Lower leg skin (tissue), 3 donors: ENCODE data around the gene RRP1B.

ENCODE experiments used
- POLR2A ChIP-seq, 2 donors: fragments of 450-650 bp; IDR thresholded peaks; one replicate each; pipeline ENCODE4 v1.6.1; 2016 to 2017; ENCODE audit warnings: antibody characterized with exemption in 2 of 2, mild to moderate bottlenecking in 1 of 2, moderate library complexity in 1 of 2
- TF ChIP-seq, protein P1 (sequence below), 3 donors: fragments of 450-650 bp; IDR thresholded peaks; one replicate each; pipeline ENCODE4 v1.5.1; 2016; ENCODE audit warnings: antibody characterized with exemption in 3 of 3, mild to moderate bottlenecking in 3 of 3, moderate library complexity in 2 of 3

DNA sequence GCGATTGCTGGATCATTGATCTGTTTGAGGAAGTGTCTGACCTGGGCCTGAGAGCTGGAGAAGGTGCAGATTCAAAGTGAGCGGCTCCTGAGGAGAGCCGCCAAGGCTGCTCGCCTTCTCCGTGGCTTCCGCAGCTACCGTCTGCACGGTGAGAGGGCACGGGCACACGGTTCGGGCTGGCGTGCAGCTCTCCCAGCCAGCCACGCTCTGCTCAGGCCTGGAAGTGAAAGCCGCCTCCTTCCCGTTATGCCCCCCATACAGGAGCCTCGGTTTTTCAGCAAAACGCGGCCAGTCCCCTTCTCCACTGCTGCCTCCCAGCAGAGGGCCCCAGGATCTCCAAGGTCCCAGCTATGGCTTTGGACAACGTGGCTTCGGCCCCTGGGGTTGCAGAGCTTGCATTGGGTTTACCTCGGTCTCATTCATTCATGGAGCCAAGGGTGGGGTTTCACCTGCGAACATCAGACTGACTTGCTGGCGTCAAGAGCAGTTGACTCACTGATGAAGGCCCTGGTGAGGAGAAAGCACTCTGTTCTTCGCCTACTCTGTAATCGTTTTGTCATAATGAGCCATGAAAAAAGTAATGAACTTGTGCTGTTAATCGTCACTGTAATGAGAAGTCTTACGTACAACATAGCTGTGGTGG is 35.2 kb downstream of the RRP1B start:
- TF ChIP-seq, protein P1, sequence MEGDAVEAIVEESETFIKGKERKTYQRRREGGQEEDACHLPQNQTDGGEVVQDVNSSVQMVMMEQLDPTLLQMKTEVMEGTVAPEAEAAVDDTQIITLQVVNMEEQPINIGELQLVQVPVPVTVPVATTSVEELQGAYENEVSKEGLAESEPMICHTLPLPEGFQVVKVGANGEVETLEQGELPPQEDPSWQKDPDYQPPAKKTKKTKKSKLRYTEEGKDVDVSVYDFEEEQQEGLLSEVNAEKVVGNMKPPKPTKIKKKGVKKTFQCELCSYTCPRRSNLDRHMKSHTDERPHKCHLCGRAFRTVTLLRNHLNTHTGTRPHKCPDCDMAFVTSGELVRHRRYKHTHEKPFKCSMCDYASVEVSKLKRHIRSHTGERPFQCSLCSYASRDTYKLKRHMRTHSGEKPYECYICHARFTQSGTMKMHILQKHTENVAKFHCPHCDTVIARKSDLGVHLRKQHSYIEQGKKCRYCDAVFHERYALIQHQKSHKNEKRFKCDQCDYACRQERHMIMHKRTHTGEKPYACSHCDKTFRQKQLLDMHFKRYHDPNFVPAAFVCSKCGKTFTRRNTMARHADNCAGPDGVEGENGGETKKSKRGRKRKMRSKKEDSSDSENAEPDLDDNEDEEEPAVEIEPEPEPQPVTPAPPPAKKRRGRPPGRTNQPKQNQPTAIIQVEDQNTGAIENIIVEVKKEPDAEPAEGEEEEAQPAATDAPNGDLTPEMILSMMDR (IDR thresholded peaks at IDR 0.05): no peak
- no peak for TF ChIP-seq POLR2A (IDR thresholded peaks at IDR 0.05)
